A549 (cell line): ENCODE results near the gene NSUN4. TPM values are rescaled to one million over a fixed set of nuclear protein-coding genes. Genes with fewer than 3 reads are reported as not detected.
A peak's percentile ranks its signal among the peaks of the same experiment; 100 is the strongest.

Experiments used
- ATAC-seq, 2 experiments: fragments of 200-7000 bp in 1 of 2; fragments of >200 bp in 1 of 2; cut with Nextera tagmentation in 1 of 2; cut with Tn5 transposase in 1 of 2; 3 replicates each; pipeline versions ENCODE4 v1.8.0 to v1.9.1; 2018 to 2020; ENCODE audit warnings: mild to moderate bottlenecking in 1 of 2, moderate library complexity in 1 of 2
- CTCF ChIA-PET: fragments of 300-600 bp; sonication (Branson Sonifier 250); formaldehyde crosslinking; extraction: SDS; loops from one replicate; lab custom pipeline; 2021; ENCODE audit warnings: antibody characterized with exemption, inconsistent platforms; lab: Yijun Ruan, JAX
- POLR2A ChIA-PET: fragments of 350-600 bp; formaldehyde crosslinking; extraction: SDS; loops from one replicate; lab custom pipeline; 2021; ENCODE audit warnings: antibody characterized with exemption, inconsistent platforms; lab: Yijun Ruan, JAX
- DNase-seq, 2 experiments: peaks; one replicate each; pipeline versions ENCODE4 v3.0.0 to v3.0.0-alpha.2; 2011 to 2016; ENCODE audit warnings: low read depth in 1 of 2, low spot score in 1 of 2
- FAIRE-seq: peaks from 2 replicates; lab custom pipeline; 2011; peaks lifted over from hg19 to GRCh38; lab: Jason Lieb, UNC
- H3K27ac ChIP-seq, 2 experiments: fragments of >200 bp; sonication (Bioruptor Twin); formaldehyde crosslinking; 3 replicates each; pipeline ENCODE4 v1.5.1; 2016 to 2017
- H3K4me1 ChIP-seq: fragments of >200 bp; sonication (Bioruptor Twin); formaldehyde crosslinking; 3 replicates; pipeline ENCODE4 v1.6.1; 2016
- H3K4me2 ChIP-seq: fragments of >200 bp; sonication (Bioruptor Twin); formaldehyde crosslinking; 3 replicates; pipeline ENCODE4 v1.6.1; 2016
- H3K4me3 ChIP-seq: fragments of >200 bp; sonication (Bioruptor Twin); formaldehyde crosslinking; 3 replicates; pipeline ENCODE4 v1.5.1; 2016
- H3K9me3 ChIP-seq: fragments of >200 bp; sonication (Bioruptor Twin); formaldehyde crosslinking; 3 replicates; pipeline ENCODE4 v1.6.1; 2016
- CEBPB ChIP-seq, 2 experiments: fragments of >200 bp in 1 of 2; sonication (Bioruptor Twin) in 1 of 2; formaldehyde crosslinking in 1 of 2; IDR thresholded peaks; 2 replicates each; pipeline ENCODE4 v1.6.1; 2012 to 2016
- FOSB ChIP-seq: fragments of 250-450 bp; sonication (Bioruptor Pico); IDR thresholded peaks from 2 replicates; pipeline ENCODE4 v1.5.0; 2020; ENCODE audit warnings: mild to moderate bottlenecking, moderate library complexity
- HOXB13 ChIP-seq: fragments of 250-450 bp; sonication (Bioruptor Pico); IDR thresholded peaks from 2 replicates; pipeline ENCODE4 v1.5.0; 2020; ENCODE audit warnings: low read depth, mild to moderate bottlenecking, moderate library complexity
- HOXB5 ChIP-seq: fragments of 250-450 bp; sonication (Bioruptor Pico); IDR thresholded peaks from 2 replicates; pipeline ENCODE4 v1.5.0; 2020; ENCODE audit warnings: mild to moderate bottlenecking, moderate library complexity
- KDM5A ChIP-seq: fragments of 200-600 bp; sonication (generic); IDR thresholded peaks from 2 replicates; pipeline ENCODE4 v1.6.1; 2016; ENCODE audit warnings: antibody characterized with exemption, mild to moderate bottlenecking
- MAFK ChIP-seq: fragments of 450-650 bp; IDR thresholded peaks from 2 replicates; pipeline ENCODE4 v1.6.1; 2014; ENCODE audit not compliant: partially characterized antibody
- POLR2A ChIP-seq: IDR thresholded peaks from 2 replicates; pipeline ENCODE4 v1.6.1; 2012; ENCODE audit warnings: mild to moderate bottlenecking, low read length
- RAD21 ChIP-seq, 2 experiments: fragments of >200 bp in 1 of 2; sonication (Bioruptor Twin) in 1 of 2; formaldehyde crosslinking in 1 of 2; IDR thresholded peaks in 1 of 2; conservative IDR thresholded peaks in 1 of 2; 2 replicates in 1 of 2; 3 replicates in 1 of 2; pipeline ENCODE4 v1.6.1; 2012 to 2018; ENCODE audit warnings: inconsistent platforms in 1 of 2
- RARB ChIP-seq: fragments of 250-450 bp; sonication (Bioruptor Pico); IDR thresholded peaks from 2 replicates; pipeline ENCODE4 v1.8.0; 2021; ENCODE audit warnings: mild to moderate bottlenecking, moderate library complexity
- RCOR1 ChIP-seq: fragments of 150-350 bp; IDR thresholded peaks from 2 replicates; pipeline ENCODE4 v1.6.1; 2014; ENCODE audit warnings: antibody characterized with exemption, low read length, low read depth
- RNF2 ChIP-seq: fragments of 200-600 bp; sonication (generic); IDR thresholded peaks from 2 replicates; pipeline ENCODE4 v1.6.1; 2016; ENCODE audit warnings: low read depth, mild to moderate bottlenecking, antibody characterized with exemption, moderate library complexity, borderline replicate concordance
- SMC3 ChIP-seq: fragments of >200 bp; sonication (Bioruptor Twin); formaldehyde crosslinking; IDR thresholded peaks from 3 replicates; pipeline ENCODE4 v1.6.1; 2018; ENCODE audit warnings: inconsistent platforms
- SREBF2 ChIP-seq: fragments of 450-650 bp; IDR thresholded peaks from 2 replicates; pipeline ENCODE4 v1.6.1; 2014; ENCODE audit warnings: mild to moderate bottlenecking, moderate library complexity
- TFCP2L1 ChIP-seq: fragments of 250-450 bp; sonication (Bioruptor Pico); IDR thresholded peaks from 2 replicates; pipeline ENCODE4 v1.5.0; 2021; ENCODE audit warnings: mild to moderate bottlenecking
- ZNF302 ChIP-seq: fragments of 250-450 bp; sonication (Bioruptor Pico); IDR thresholded peaks from 2 replicates; pipeline ENCODE4 v1.9.0; 2021; ENCODE audit warnings: inconsistent platforms, mild to moderate bottlenecking, moderate library complexity
- WGBS: methylation state at CpG from one replicate; pipeline ENCODE4 v1.1.6; 2017; ENCODE audit errors: missing lambda C conversion rate; 5-methylcytosine and 5-hydroxymethylcytosine counted together
- polyA plus RNA-seq, 4 experiments: library from polyadenylated mRNA; depleted of rRNA in 3 of 4; stranded (reverse); fragments of >200 nt; fragmentation: RNase III in 1 of 4; extraction: RNeasy Plus Mini Kit Qiagen cat#74134 plus additional on column Dnase treatment in 1 of 4; gene quantifications; 2 replicates in 3 of 4; 3 replicates in 1 of 4; pipeline ENCODE4 v1.2.3, GENCODE V29; 2011 to 2017
- TF ChIP-seq, protein P1 (sequence below): fragments of >200 bp; sonication (Bioruptor Twin); formaldehyde crosslinking; IDR thresholded peaks from 3 replicates; pipeline ENCODE4 v1.6.1; 2016
- TF ChIP-seq, protein P2 (sequence below): fragments of >200 bp; sonication (Bioruptor Twin); formaldehyde crosslinking; IDR thresholded peaks from 2 replicates; pipeline ENCODE4 v1.6.1; 2016
- TF ChIP-seq, protein P3 (sequence below): IDR thresholded peaks from 2 replicates; pipeline ENCODE4 v1.6.1; 2012
- TF ChIP-seq, protein P4 (sequence below): IDR thresholded peaks from 2 replicates; pipeline ENCODE4 v1.6.1; 2012; ENCODE audit warnings: low read depth, borderline replicate concordance
- TF ChIP-seq, protein P5 (sequence below): fragments of >200 bp; sonication (Bioruptor Twin); formaldehyde crosslinking; IDR thresholded peaks from 3 replicates; pipeline ENCODE4 v1.5.1; 2016

The NSUN4 gene
- polyA plus RNA-seq, 2 of the 4 experiments (the other 2 are of a cell fraction): 11.7 to 23.3 TPM

DNA sequence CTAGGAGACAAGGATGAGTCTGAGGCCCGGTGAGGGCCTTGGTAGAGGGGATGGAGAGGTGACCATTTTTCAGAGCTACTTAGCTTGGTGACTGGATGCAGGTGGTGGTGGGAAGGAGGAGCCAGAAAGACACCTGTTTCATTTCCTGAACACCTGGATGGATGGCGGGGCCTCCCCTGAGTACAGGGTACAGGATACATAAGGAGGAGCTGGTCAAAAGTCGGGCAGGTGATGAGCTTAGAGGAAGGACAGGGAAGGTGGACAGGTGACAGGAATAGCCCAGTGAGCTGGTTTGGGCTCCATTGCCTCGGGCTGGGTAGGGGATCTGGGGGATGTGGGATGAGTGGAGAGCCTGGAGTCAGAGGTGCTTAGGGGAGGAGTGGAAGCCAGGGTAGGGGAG, 59.8 kb downstream of the NSUN4 start:
- DNase-seq (no peak), FAIRE-seq (no peak), ATAC-seq (no peak)
- Histone ChIP-seq H3K4me3 (no peak overlapping the region), H3K9me3 (no peaks in the 10 kb centered on the region), H3K4me1 (peaks cover 8% of the 10 kb centered on the region), H3K27ac (no peak overlapping the region), H3K4me2 (no peak overlapping the region)
- ChIA-PET CTCF (interaction anchor here (1.5 kb wide), 1 partner anchor 9 kb away, joined by 3 read pairs; no protein-coding TSS in a partner anchor), POLR2A (no interaction called here)
- WGBS: 55% methylated on average over 4 of the region's 4 CpGs
- TF ChIP-seq, protein P1, sequence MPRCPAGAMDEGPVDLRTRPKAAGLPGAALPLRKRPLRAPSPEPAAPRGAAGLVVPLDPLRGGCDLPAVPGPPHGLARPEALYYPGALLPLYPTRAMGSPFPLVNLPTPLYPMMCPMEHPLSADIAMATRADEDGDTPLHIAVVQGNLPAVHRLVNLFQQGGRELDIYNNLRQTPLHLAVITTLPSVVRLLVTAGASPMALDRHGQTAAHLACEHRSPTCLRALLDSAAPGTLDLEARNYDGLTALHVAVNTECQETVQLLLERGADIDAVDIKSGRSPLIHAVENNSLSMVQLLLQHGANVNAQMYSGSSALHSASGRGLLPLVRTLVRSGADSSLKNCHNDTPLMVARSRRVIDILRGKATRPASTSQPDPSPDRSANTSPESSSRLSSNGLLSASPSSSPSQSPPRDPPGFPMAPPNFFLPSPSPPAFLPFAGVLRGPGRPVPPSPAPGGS: no peak
- no peak for TF ChIP-seq RCOR1
- no peak for TF ChIP-seq POLR2A
- TF ChIP-seq SREBF2: no peak
- no peak for TF ChIP-seq CEBPB (IDR thresholded peaks at IDR 0.05)
- TF ChIP-seq HOXB5 (CRISPR knock-in tag): no peak
- TF ChIP-seq, protein P2, sequence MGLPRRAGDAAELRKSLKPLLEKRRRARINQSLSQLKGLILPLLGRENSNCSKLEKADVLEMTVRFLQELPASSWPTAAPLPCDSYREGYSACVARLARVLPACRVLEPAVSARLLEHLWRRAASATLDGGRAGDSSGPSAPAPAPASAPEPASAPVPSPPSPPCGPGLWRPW: no peak
- no peak for TF ChIP-seq SMC3
- TF ChIP-seq, protein P3, sequence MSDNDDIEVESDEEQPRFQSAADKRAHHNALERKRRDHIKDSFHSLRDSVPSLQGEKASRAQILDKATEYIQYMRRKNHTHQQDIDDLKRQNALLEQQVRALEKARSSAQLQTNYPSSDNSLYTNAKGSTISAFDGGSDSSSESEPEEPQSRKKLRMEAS: no peak
- no peak for TF ChIP-seq RNF2
- no peak for TF ChIP-seq RAD21 (conservative IDR thresholded peaks at IDR 0.05 in 1 of 2, IDR thresholded peaks at IDR 0.05 in 1 of 2)
- no peak for TF ChIP-seq HOXB13 (CRISPR knock-in tag)
- TF ChIP-seq, protein P4, sequence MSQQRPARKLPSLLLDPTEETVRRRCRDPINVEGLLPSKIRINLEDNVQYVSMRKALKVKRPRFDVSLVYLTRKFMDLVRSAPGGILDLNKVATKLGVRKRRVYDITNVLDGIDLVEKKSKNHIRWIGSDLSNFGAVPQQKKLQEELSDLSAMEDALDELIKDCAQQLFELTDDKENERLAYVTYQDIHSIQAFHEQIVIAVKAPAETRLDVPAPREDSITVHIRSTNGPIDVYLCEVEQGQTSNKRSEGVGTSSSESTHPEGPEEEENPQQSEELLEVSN: no peak
- no peak for TF ChIP-seq MAFK
- no peak for TF ChIP-seq KDM5A
- TF ChIP-seq, protein P5, sequence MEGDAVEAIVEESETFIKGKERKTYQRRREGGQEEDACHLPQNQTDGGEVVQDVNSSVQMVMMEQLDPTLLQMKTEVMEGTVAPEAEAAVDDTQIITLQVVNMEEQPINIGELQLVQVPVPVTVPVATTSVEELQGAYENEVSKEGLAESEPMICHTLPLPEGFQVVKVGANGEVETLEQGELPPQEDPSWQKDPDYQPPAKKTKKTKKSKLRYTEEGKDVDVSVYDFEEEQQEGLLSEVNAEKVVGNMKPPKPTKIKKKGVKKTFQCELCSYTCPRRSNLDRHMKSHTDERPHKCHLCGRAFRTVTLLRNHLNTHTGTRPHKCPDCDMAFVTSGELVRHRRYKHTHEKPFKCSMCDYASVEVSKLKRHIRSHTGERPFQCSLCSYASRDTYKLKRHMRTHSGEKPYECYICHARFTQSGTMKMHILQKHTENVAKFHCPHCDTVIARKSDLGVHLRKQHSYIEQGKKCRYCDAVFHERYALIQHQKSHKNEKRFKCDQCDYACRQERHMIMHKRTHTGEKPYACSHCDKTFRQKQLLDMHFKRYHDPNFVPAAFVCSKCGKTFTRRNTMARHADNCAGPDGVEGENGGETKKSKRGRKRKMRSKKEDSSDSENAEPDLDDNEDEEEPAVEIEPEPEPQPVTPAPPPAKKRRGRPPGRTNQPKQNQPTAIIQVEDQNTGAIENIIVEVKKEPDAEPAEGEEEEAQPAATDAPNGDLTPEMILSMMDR: no peak

DNA sequence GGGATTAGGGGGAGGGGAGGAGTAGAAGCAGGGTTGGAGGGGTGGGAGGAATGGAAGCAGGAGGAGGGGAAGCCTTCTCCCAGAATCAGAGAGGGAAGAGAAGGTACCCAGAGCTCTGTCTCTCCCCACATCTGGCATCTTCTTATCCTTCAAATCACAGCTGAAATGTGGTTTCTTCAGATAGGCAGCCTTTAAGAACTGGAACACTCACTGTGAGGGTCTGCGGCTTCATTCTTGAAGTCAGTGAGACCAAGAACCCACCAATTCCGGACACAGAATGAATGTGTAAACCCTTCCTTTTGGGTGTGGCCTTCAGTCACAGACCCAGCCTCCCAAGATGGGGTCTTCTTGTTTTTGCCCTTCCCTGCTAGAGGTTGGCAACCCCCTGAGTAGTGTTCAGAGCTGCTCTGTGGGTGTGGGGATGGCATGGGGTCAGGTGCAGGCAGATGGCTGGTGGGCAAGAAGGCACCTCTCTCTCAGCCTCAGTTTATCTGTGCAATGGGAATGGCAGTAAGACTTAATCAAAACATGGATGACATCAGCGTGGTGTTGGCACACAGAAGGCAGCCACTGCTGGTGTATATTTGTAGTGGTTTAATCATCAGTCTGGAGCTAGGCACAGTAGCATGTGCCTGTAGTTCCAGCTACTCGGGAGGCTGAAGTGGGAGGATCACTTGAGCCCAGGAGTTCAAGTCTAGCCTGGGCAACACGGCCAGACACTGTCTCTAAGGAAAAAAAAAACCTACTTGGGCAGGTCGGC, 60.7 kb downstream of the NSUN4 start:
- Histone ChIP-seq H3K4me2 (peak overlapping the region; percentile 28; the same call in 1 of the 3 replicates), H3K4me3 (no peak overlapping the region), H3K9me3 (no peaks in the 10 kb centered on the region)
- WGBS: 36% methylated on average over 6 of the region's 6 CpGs
- ChIA-PET CTCF (interaction anchor here (0.8 to 1.1 kb wide), 3 partner anchors 54 to 126 kb away, joined by 3 to 5 read pairs (median 4); partner anchors contain the start of gene DMBX1), POLR2A (no interaction called here)
- ATAC-seq: peak; percentile 33 to 36; a peak in 3 of 6 replicates
- TF ChIP-seq ZNF302 (CRISPR knock-in tag) (no peak), TFCP2L1 (CRISPR knock-in tag) (no peak), FOSB (CRISPR knock-in tag) (no peak), HOXB5 (CRISPR knock-in tag) (no peak), MAFK (no peak), RARB (CRISPR knock-in tag) (no peak)
- TF ChIP-seq, all 56 proteins: peak for 0
- FAIRE-seq (no peak), DNase-seq (no peak)
- Histone ChIP-seq H3K4me1 (peaks cover 8% of the 10 kb centered on the region), H3K27ac (peak overlapping the region in 1 of 2 experiments; percentile 48; a peak in 2 of 6 replicates)
